Measurements from ENCODE around the gene NLGN4X. TPM values are rescaled to one million over a fixed set of nuclear protein-coding genes. Genes with fewer than 3 reads are reported as not detected.

NLGN4X gene
- total RNA-seq, 1 donor from 2014 or later, result 0.96 TPM

DNA sequence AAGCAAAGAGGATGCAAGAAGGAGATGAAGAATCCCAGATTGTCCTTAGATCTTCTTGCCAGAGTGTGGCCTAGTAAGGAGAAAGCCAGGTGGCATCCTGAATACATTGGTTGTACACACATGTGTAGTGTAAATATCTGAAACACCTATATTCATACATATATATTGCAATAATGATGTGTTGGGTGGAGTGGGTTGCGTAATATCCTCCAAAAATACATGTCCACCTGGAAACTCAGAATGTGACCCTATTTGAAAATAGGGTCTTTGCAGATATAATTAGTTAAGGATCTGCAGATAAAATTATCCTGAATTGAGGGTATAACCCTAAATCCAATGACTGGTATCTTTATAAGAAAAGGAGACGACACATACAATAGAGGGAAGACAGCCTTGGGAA, 216.3 kb downstream of the NLGN4X start:
- no peak for DNase-seq (ENCODE audit: low spot score)

- DNase-seq (ENCODE audit: low spot score), result no peak
These were observed 222.8 kb downstream of the NLGN4X start for GRCh38 chrX:6005856-6006255.

DNA sequence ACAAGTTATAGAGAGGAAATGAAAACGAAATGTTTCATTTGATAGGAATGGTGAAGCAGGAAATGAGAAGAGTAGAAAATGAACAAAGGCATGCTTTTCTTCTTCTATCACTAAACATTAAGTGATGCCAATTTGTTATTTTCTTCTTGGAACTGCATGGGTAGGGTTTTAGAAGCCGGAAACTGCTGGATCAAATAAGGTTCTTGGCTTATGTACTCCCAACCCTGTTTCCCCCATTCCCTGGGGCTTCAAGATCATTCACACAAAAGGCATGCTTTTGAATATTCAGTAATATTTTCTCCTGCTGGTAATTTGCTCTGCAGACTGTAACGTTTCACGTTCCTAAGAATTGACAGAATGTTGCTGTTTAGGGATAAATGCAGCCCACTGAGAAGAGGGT, 224.1 kb downstream of the NLGN4X start:
- no peak for DNase-seq (ENCODE audit: low spot score)

GRCh38 chrX:6002056-6002455, 226.6 kb downstream of the NLGN4X start:
- no peak for DNase-seq (ENCODE audit: low spot score)

DNA sequence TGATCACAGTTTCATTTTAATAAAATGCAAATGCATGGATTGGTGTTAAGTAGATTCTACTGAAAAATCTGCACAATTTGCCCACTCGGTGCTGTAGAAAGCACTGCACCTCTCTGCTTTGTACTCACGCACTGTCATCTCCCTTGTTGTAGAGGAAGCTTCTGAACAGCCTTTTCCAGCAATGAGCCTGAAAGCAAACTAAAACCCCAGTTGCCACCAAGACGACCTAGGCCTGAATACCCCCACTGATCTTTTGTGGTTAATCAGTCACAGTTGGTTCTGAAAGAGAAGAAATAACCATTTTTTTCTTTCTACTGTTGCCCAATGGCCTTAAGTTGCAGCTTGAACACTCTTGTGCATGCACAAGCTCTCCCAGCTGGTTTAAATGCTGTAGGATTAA, 229.8 kb downstream of the NLGN4X start:
- no peak for DNase-seq (ENCODE audit: low spot score)

DNA sequence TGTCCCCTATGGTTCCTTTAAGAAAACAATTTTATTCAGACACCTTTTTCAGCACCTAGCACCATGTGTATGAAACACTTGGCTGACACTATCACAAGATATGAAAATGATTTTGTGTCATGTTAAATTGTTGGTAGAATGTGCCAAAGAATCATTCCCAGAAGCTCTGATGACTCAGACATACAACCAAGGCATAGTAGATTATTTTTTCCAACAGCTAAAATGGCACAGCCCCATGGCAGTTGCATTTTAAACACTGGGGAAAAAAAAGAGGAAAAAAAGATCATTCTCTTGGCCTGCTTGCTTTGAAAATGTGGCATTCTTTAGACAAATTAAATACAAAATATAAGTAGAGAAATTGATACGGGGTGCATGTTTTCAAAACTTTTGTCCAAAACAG, 230.2 kb downstream of the NLGN4X start:
- DNase-seq (ENCODE audit: low spot score), result no peak

- no peak for DNase-seq (ENCODE audit: low spot score)
These were observed 237.3 kb downstream of the NLGN4X start for GRCh38 chrX:5991393-5991792.

- DNase-seq (ENCODE audit: low spot score), result no peak
These were observed 249.3 kb downstream of the NLGN4X start for GRCh38 chrX:5979338-5979737.

DNA sequence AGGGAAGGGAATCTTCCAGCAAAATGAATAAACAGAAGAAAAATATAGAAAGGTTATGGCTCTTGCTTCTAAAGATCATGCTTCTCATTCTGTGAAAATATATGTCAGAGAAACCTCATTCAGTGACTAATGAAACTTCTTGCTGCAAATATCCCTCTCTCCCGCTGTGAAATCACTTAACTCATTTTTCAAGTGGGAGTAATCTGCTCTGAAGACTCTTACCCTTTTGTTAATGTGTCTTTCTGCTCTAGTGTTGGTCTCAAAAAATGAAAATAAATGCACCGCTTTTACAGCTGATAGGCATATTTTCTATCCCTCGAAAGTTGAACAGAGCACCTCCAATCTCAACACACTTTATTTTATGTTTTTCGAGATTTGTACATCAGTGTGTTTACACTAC, 252.3 kb downstream of the NLGN4X start:
- no peak for DNase-seq (ENCODE audit: low spot score)

- no peak for DNase-seq (ENCODE audit: low spot score)
These were observed 257.4 kb downstream of the NLGN4X start for GRCh38 chrX:5971300-5971699.

DNA sequence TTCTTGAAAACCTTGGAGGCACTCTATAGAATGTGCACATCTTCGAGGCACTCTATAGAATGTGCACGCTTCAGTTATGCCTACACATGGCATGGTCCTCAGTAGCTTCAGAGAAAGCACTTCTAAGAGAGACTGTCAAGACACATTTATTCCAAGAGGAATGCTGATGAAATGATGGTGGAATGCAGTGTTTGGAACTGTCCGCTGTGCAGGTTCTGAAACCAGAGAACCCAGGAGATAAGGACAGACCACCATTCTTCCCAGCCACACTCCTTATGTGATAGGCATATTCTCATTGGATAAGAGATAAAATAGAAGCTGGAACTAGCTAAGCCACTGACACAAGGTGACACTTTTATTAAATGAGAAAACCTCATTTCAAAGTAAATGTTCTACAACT, 263.3 kb downstream of the NLGN4X start:
- DNase-seq (ENCODE audit: low spot score), result no peak

DNA sequence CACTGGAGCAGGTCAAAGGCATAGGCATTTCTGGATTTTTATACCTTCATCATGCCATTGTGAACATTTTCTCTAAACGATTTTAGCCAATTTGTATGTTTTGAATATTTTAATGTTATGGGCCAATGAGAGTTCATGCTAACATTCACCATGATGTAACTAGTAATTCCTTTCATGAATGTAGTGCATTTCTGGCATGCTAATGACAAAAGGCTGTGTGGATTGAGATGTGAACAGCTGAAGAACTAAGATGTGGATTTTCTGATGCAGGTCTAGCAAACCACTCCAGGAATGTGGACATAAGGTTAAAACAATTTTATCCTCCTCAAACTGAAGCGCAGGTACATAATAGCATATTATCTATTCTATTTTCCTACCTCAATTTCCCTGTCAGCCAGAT, 269.4 kb downstream of the NLGN4X start:
- DNase-seq (ENCODE audit: low spot score), result no peak

- DNase-seq (ENCODE audit: low spot score), result no peak
These were observed 270.1 kb downstream of the NLGN4X start for GRCh38 chrX:5958523-5958922.

DNA sequence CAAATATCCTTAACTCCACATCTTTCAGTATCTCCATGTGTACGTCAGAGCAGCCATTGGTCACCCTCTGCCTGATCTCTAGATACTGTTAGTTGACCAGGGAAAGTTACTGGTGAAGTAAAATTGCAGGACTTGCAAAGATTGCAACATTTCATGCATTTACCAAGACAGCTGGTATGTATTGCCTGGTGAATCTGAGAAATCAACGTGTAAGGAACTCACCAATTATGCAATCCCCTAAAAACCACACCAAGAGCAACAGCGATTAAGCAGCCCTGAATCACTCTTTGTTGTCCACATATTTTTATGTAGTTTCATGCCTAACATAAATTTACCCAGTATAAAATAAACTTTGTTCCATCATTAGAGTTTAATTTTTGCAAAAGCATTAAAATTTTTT, 271.2 kb downstream of the NLGN4X start:
- no peak for DNase-seq (ENCODE audit: low spot score)

DNA sequence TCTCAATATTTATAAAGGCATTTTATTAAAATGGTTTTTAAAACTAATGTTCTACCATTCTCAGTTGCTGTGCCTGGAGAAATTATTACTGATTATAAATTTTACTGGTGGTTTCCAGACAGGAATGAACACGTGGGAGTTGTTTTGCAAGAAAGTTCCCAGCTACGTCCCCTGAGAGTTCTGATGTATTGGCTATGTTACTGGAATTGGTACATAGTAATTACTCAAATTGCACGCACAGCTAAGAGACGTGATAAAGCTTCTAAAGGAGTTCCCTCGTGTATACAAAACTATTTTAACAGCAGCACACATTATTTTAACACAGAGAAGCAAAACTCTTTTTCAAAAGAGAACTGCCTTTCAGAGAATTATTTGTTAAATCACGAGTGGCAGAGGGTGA, 292.2 kb downstream of the NLGN4X start:
- peak; percentile 7 for DNase-seq (ENCODE audit: low spot score)

GRCh38 chrX:5928224-5928623, 300.4 kb downstream of the NLGN4X start:
- DNase-seq (ENCODE audit: low spot score), result no peak

- no peak for DNase-seq (ENCODE audit: low spot score)
These were observed 311.7 kb downstream of the NLGN4X start for GRCh38 chrX:5916945-5917344.

- no peak for DNase-seq (ENCODE audit: low spot score)
These were observed 312.9 kb downstream of the NLGN4X start for GRCh38 chrX:5915783-5916182.

DNA sequence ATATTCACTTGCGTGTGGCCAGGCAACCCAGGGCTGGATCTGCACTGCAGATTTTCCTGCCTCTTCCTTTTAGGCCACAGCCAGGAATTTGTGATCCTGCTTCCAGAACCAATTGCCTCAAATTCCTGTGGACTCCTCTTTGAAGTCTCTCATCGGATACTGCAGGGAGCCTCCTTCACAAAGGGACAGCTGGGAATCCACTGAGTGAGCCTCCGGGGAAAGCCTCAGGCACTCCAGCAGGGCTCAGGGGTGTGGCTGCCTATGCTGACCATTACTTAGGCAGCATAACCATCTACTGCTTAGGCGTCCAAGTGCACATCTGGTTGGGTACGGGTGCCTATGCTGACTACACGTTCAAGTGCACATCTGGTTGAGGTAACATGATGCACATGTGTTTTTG, 321.5 kb downstream of the NLGN4X start:
- DNase-seq (ENCODE audit: low spot score), result no peak

DNA sequence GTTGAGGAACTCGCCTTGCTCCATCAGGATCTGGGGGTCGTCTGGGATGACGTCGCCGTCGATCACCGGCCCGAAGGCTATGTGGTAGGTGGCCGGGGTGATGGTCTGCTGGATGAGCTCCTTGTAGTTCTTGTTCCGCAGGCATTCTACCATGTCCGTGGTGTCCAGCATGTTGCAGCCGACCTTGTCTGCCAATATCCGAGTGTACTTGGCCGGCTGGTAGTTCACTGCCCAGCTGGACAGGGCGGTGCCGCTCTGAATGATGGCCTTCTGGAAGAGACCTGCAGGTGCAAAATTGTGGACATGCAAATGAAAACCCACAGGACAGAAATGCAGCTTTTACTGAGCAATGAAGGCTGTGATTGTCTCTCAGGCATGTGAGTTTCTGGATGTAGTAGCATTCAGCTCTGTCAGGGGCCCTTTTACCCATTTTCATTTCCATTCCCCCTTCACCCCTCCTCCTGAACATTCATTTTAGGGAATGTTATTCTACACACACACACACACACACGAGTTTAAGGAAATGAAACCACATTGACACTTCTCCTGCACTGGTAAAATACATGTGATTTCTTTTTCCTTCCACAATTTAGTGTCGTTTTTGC, 325.0 kb downstream of the NLGN4X start:
- peak; percentile 0 for DNase-seq (ENCODE audit: low spot score)

DNA sequence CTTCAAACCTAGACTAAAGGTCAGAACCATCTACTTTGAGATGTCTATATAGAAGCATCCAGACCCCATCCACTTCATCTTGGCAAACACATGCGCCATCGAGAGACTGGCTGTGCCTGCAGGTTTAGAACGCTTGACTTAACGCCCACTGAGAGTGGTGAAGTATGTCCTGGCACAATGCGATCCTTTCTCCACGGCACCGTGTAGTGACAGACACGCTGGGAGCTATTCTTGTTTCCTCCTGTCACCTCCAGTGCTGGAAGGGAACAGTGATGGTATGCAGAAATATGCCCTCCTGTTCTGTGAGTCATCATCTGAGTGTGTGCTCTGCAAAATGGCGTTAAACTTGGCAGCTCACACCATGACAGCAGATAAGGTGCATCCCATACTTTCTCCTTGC, 330.2 kb downstream of the NLGN4X start:
- DNase-seq (ENCODE audit: low spot score), result no peak

GRCh38 chrX:5891378-5891777, 337.3 kb downstream of the NLGN4X start:
- no peak for DNase-seq (ENCODE audit: low spot score)

DNA sequence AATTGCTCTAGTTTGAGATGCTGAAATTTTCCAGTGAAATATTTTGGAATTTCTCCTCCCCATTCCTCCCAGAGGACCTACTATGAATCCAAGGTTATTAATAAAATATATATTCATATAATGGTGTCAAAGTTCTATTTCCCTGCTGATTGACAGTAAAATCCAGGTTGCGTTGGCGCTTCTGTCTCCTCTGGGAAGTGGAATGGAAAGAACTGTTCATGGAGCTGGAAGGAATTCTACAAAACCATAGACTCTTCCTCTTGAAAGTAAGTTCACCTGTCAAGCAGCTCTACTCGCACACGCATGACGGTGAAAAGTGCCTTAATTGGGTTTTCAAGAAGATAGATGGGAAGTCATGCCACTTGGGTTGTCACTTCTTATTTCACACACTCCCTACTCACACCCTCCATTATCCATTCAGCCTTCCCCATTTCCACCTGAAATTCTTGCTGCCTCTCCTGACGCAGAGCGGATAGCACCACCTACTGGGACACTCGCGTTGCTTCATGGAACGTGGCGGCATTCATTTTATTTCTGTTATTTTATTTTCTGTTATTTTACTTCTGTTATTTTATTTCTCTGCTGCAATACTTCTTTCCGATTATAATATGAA, 351.6 kb downstream of the NLGN4X start:
- no peak for DNase-seq (ENCODE audit: low spot score)

DNA sequence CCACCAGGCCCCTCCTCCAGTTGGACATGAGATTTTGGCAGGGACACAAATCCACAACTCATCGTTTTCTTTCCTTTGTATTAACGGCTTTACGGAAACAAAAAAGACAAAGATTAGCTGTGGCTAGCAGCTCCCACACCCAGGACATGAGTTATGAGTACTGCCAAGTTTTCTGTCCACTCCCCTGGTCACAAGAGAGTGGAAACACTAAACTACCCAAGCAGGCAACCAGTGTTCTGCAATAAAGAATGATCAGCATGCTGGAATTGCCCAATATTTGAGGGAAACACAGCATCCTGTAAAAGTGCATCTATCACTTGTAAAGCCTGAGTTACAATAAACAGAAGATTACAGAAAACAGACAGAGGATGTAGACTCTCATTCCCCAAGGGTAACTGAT, 358.4 kb downstream of the NLGN4X start:
- DNase-seq (ENCODE audit: low spot score), result peak; percentile 49
